ENCODE measurements around the gene TP53. TPM values are rescaled to one million over a fixed set of nuclear protein-coding genes. Genes with fewer than 3 reads are reported as not detected.
"Not testable (repeated sequence)": the region's sequence is repeated elsewhere in the genome, so short reads cannot be mapped to it uniquely, and the experiment has no call there.

TP53 gene
- total and polyA plus RNA-seq, 4 donors: 22.3 to 57.0 (median 27.5) TPM

GRCh38 chr17:7626956-7627249 is 60.4 kb downstream of the TP53 start:
- Histone ChIP-seq H3K4me1 (ENCODE audit: control insufficient read depth in 5 of 5, insufficient read depth in 5 of 5, low read length in 5 of 5) (peaks cover 0 to 23% (median 0%) of the 10 kb centered on the region in 5 donors), H3K27me3 (ENCODE audit: control insufficient read depth in 3 of 3, insufficient read depth in 3 of 3, low read length in 2 of 3) (no peaks in the 10 kb centered on the region), H3K36me3 (ENCODE audit: control insufficient read depth in 4 of 4, insufficient read depth in 4 of 4, low read length in 4 of 4) (peaks cover 0 to 4% (median 2%) of the 10 kb centered on the region in 4 donors), H3K9me3 (ENCODE audit: control insufficient read depth in 4 of 4, insufficient read depth in 3 of 4, low read length in 3 of 4) (no peaks in the 10 kb centered on the region), H3K4me3 (peak overlapping the region; percentile 60), H3K9ac (ENCODE audit: insufficient read depth in 1 of 2, low read length in 2 of 2) (peak overlapping the region; percentile 88 to 96), H3K27ac (ENCODE audit: low read depth in 1 of 2, low read length in 1 of 2) (peak overlapping the region; percentile 93 to 95)
- WGBS, 2 donors: 31 to 34% methylated on average over 6 of the region's 6 CpGs
- no peak for DNase-seq
- no peak for TF ChIP-seq CTCF (IDR thresholded peaks at IDR 0.05; ENCODE audit: control extremely low read depth, extremely low read depth)
- ATAC-seq (ENCODE audit: insufficient read depth, low FRiP score): no peak

GRCh38 chr17:7626307-7626706 is 61.0 kb downstream of the TP53 start:
- Histone ChIP-seq H3K9ac (ENCODE audit: insufficient read depth in 1 of 2, low read length in 2 of 2) (peak overlapping the region in 1 of 2 donors; percentile 88), H3K36me3 (ENCODE audit: control insufficient read depth in 4 of 4, insufficient read depth in 4 of 4, low read length in 4 of 4) (peaks cover 0 to 4% (median 2%) of the 10 kb centered on the region in 4 donors), H3K9me3 (ENCODE audit: control insufficient read depth in 4 of 4, insufficient read depth in 3 of 4, low read length in 3 of 4) (no peaks in the 10 kb centered on the region), H3K27ac (ENCODE audit: low read depth in 1 of 2, low read length in 1 of 2) (peak overlapping the region in 1 of 2 donors; percentile 13), H3K27me3 (ENCODE audit: control insufficient read depth in 3 of 3, insufficient read depth in 3 of 3, low read length in 2 of 3) (no peaks in the 10 kb centered on the region), H3K4me1 (ENCODE audit: control insufficient read depth in 5 of 5, insufficient read depth in 5 of 5, low read length in 5 of 5) (peaks cover 0 to 18% (median 0%) of the 10 kb centered on the region in 5 donors), H3K4me3 (no peak overlapping the region)
- TF ChIP-seq CTCF (IDR thresholded peaks at IDR 0.05; ENCODE audit: control extremely low read depth, extremely low read depth): no peak
- 47 to 65% methylated on average over 7 of the region's 7 CpGs for WGBS, 2 donors
- DNase-seq (no peak), ATAC-seq (ENCODE audit: insufficient read depth, low FRiP score) (no peak)

- H3K27me3 ChIP-seq (ENCODE audit: control insufficient read depth in 3 of 3, insufficient read depth in 3 of 3, low read length in 2 of 3); ATAC-seq (ENCODE audit: insufficient read depth, low FRiP score); H3K9ac ChIP-seq (ENCODE audit: insufficient read depth in 1 of 2, low read length in 2 of 2); H3K36me3 ChIP-seq (ENCODE audit: control insufficient read depth in 4 of 4, insufficient read depth in 4 of 4, low read length in 4 of 4); DNase-seq; H3K4me3 ChIP-seq; H3K27ac ChIP-seq (ENCODE audit: low read depth in 1 of 2, low read length in 1 of 2); H3K9me3 ChIP-seq (ENCODE audit: control insufficient read depth in 4 of 4, insufficient read depth in 3 of 4, low read length in 3 of 4): not testable (repeated sequence)
- peaks cover 0 to 16% (median 0%) of the 10 kb centered on the region in 5 donors for H3K4me1 ChIP-seq (ENCODE audit: control insufficient read depth in 5 of 5, insufficient read depth in 5 of 5, low read length in 5 of 5)
- WGBS, 2 donors: 96 to 98% methylated on average over 16 of the region's 16 CpGs
Observed at GRCh38 chr17:7625749-7626148, 61.5 kb downstream of the TP53 start.

GRCh38 chr17:7623661-7624060 is 63.6 kb downstream of the TP53 start:
- no peak overlapping the region for H3K9ac ChIP-seq (ENCODE audit: insufficient read depth in 1 of 2, low read length in 2 of 2)
- ATAC-seq (ENCODE audit: insufficient read depth, low FRiP score) (no peak), DNase-seq (no peak)
- WGBS, 2 donors: 86 to 90% methylated on average over 5 of the region's 5 CpGs
- no peak overlapping the region for H3K4me3 ChIP-seq
- no peaks in the 10 kb centered on the region for H3K27me3 ChIP-seq (ENCODE audit: control insufficient read depth in 3 of 3, insufficient read depth in 3 of 3, low read length in 2 of 3)
- H3K27ac ChIP-seq (ENCODE audit: low read depth in 1 of 2, low read length in 1 of 2): no peak overlapping the region
- H3K9me3 ChIP-seq (ENCODE audit: control insufficient read depth in 4 of 4, insufficient read depth in 3 of 4, low read length in 3 of 4): no peaks in the 10 kb centered on the region
- H3K36me3 ChIP-seq (ENCODE audit: control insufficient read depth in 4 of 4, insufficient read depth in 4 of 4, low read length in 4 of 4): peaks cover 0 to 4% (median 2%) of the 10 kb centered on the region in 4 donors
- TF ChIP-seq CTCF (IDR thresholded peaks at IDR 0.05; ENCODE audit: control extremely low read depth, extremely low read depth): no peak
- H3K4me1 ChIP-seq (ENCODE audit: control insufficient read depth in 5 of 5, insufficient read depth in 5 of 5, low read length in 5 of 5): peaks cover 0 to 16% (median 0%) of the 10 kb centered on the region in 5 donors

Measured in lung (tissue), 12 donors.